HG02623 (cell line): Measurements from ENCODE around the gene CTXN1.

Source experiments
- ATAC-seq: cut with Tn5 transposase; IDR thresholded peaks from one replicate; pipeline ENCODE4 v1.9.1; 2021; ENCODE audit warnings: moderate library complexity; ENCODE audit not compliant: unreplicated experiment

Gene CTXN1

GRCh38 chr19:7915250-7916102 lies 10.5 kb downstream of the CTXN1 start:
- no peak for ATAC-seq

- no peak for ATAC-seq
These were observed 11.3 kb downstream of the CTXN1 start, which contains the start of gene TGFBR3L for GRCh38 chr19:7914598-7915045. TGFBR3L (plus strand) TSS chr19:7914830.

- no peak for ATAC-seq
These were observed 11.8 kb downstream of the CTXN1 start for GRCh38 chr19:7914099-7914498.

- ATAC-seq, result no peak
These were observed 12.3 kb downstream of the CTXN1 start for GRCh38 chr19:7913652-7914051.

GRCh38 chr19:7912697-7913564 lies 13.0 kb downstream of the CTXN1 start:
- no peak for ATAC-seq

GRCh38 chr19:7912144-7912696 lies 13.7 kb downstream of the CTXN1 start:
- no peak for ATAC-seq

GRCh38 chr19:7911508-7912143 lies 14.3 kb downstream of the CTXN1 start:
- no peak for ATAC-seq

- no peak for ATAC-seq
These were observed 15.4 kb downstream of the CTXN1 start for GRCh38 chr19:7910321-7911161.

GRCh38 chr19:7909471-7910067 lies 16.4 kb downstream of the CTXN1 start:
- no peak for ATAC-seq

GRCh38 chr19:7908742-7909461 lies 17.0 kb downstream of the CTXN1 start:
- ATAC-seq, result no peak

- ATAC-seq, result no peak
These were observed 17.7 kb downstream of the CTXN1 start for GRCh38 chr19:7908078-7908699.

- ATAC-seq, result no peak
These were observed 18.4 kb downstream of the CTXN1 start for GRCh38 chr19:7907544-7907943.

GRCh38 chr19:7907122-7907521 lies 18.8 kb downstream of the CTXN1 start:
- ATAC-seq, result no peak

- no peak for ATAC-seq
These were observed 20.1 kb downstream of the CTXN1 start for GRCh38 chr19:7905859-7906258.

- ATAC-seq, result no peak
These were observed 20.7 kb downstream of the CTXN1 start for GRCh38 chr19:7905268-7905667.

GRCh38 chr19:7904074-7905020 lies 21.6 kb downstream of the CTXN1 start:
- ATAC-seq, result peak; percentile 22

GRCh38 chr19:7903244-7904073 lies 22.5 kb downstream of the CTXN1 start, which contains the start of gene MAP2K7:
MAP2K7 (plus strand) TSS chr19:7903877; CDS start chr19:7903945, 68 bp downstream.
- peak; percentile 83 for ATAC-seq
